Measurements from ENCODE around the gene ELL2.

Gene ELL2

DNA sequence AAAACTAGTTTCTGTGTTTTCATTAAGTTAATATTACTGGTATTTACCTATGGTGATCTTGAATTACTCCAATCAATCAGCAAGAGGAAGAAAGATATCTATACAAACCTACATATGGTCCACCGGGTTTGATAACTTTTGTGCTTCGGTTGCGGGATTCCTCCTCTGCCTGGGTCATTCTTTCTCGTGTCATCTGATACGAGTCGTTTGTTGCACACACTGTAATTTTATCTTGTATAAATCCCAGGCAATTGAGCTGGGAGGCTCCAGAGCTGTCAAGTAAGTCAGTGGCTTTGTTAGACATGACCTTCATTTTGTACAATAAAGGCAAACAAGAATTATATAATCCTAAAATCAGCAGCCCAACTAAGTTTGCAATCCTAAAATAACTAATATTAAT is 48.0 kb downstream of the ELL2 start:
- Histone ChIP-seq H3K9ac (ENCODE audit: low read length) (no peak overlapping the region), H3F3A (ENCODE audit: insufficient read depth, low read length) (no peaks in the 10 kb centered on the region), H3K4me3 (ENCODE audit: low read length) (no peak overlapping the region), H2AFZ (ENCODE audit: low read length) (no peak overlapping the region), H3K27ac (ENCODE audit: low read length) (no peak overlapping the region), H4K20me1 (ENCODE audit: insufficient read depth, low read length) (no peaks in the 10 kb centered on the region), H3K9me2 (replicated peaks; ENCODE audit: insufficient read depth, low read length) (no peaks in the 10 kb centered on the region), H3K27me3 (replicated peaks; ENCODE audit: insufficient read depth, low read length) (no peaks in the 10 kb centered on the region), H3K4me2 (ENCODE audit: low read depth, low read length) (no peak overlapping the region), H3K4me1 (ENCODE audit: low read length) (peaks cover 21% of the 10 kb centered on the region), H3K79me2 (ENCODE audit: low read length) (peaks cover 28% of the 10 kb centered on the region), H3K36me3 (replicated peaks; ENCODE audit: insufficient read depth, low read length) (no peaks in the 10 kb centered on the region), H3K9me3 (replicated peaks; ENCODE audit: insufficient read depth, low read length) (no peaks in the 10 kb centered on the region)
- no peak for DNase-seq
- no peak for TF ChIP-seq EZH2 (optimal IDR thresholded peaks at IDR 0.05; ENCODE audit: low read depth, low read length)
- TF ChIP-seq, protein P1, sequence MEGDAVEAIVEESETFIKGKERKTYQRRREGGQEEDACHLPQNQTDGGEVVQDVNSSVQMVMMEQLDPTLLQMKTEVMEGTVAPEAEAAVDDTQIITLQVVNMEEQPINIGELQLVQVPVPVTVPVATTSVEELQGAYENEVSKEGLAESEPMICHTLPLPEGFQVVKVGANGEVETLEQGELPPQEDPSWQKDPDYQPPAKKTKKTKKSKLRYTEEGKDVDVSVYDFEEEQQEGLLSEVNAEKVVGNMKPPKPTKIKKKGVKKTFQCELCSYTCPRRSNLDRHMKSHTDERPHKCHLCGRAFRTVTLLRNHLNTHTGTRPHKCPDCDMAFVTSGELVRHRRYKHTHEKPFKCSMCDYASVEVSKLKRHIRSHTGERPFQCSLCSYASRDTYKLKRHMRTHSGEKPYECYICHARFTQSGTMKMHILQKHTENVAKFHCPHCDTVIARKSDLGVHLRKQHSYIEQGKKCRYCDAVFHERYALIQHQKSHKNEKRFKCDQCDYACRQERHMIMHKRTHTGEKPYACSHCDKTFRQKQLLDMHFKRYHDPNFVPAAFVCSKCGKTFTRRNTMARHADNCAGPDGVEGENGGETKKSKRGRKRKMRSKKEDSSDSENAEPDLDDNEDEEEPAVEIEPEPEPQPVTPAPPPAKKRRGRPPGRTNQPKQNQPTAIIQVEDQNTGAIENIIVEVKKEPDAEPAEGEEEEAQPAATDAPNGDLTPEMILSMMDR (IDR thresholded peaks at IDR 0.05; ENCODE audit: low read length), result no peak
- TF ChIP-seq EZH2phosphoT487 (IDR thresholded peaks at IDR 0.05; ENCODE audit: low read length), result no peak

DNA sequence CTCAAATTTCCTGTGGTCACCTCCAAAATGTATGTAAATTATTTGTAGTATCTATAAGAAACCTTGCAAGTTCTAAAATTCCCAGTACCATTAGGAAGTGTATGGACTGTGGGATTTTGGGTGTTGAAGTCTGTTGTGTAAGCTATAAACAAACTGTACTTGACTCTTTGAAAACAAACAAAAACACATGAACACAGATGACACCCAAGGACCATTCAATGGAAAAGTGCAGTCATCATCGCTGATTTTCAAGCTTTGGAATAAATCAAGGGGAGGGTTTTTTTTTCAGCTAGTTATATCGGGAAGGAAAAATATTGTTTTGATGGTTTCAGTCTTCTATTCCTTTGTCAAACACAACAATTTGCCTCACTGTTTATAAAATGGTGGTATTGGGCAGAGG is 49.6 kb downstream of the ELL2 start:
- DNase-seq, result no peak
- Histone ChIP-seq H3K9ac (ENCODE audit: low read length) (no peak overlapping the region), H3K4me2 (ENCODE audit: low read depth, low read length) (no peak overlapping the region), H3K27ac (ENCODE audit: low read length) (no peak overlapping the region), H3K4me3 (ENCODE audit: low read length) (no peak overlapping the region), H3K27me3 (replicated peaks; ENCODE audit: insufficient read depth, low read length) (no peaks in the 10 kb centered on the region), H2AFZ (ENCODE audit: low read length) (no peak overlapping the region), H3K4me1 (ENCODE audit: low read length) (peaks cover 15% of the 10 kb centered on the region), H4K20me1 (ENCODE audit: insufficient read depth, low read length) (no peaks in the 10 kb centered on the region), H3K9me2 (replicated peaks; ENCODE audit: insufficient read depth, low read length) (no peaks in the 10 kb centered on the region), H3K36me3 (replicated peaks; ENCODE audit: insufficient read depth, low read length) (no peaks in the 10 kb centered on the region), H3K79me2 (ENCODE audit: low read length) (peaks cover 34% of the 10 kb centered on the region), H3F3A (ENCODE audit: insufficient read depth, low read length) (no peaks in the 10 kb centered on the region), H3K9me3 (replicated peaks; ENCODE audit: insufficient read depth, low read length) (no peaks in the 10 kb centered on the region)
- TF ChIP-seq EZH2 (optimal IDR thresholded peaks at IDR 0.05; ENCODE audit: low read depth, low read length) (no peak), EZH2phosphoT487 (IDR thresholded peaks at IDR 0.05; ENCODE audit: low read length) (no peak)
- TF ChIP-seq, protein P1 (IDR thresholded peaks at IDR 0.05; ENCODE audit: low read length), result no peak

DNA sequence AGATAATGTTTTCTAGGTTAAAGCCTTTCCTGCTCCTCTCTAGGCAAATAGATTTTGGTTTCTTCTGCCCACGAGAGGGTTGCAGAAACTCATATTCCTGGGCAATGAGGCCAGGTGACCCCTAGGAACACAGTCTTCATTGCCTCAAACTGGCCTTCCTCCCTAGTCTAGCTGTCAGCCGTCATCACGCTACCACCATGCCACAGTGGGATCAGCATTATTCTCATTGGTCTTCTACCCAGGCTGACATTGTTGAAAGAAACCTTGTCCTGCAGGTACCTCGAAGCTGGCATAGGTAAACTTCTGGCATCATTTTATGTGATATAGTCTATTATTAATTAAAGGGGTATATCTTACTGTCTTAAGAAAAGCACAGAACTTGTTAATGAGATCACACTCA is 51.1 kb downstream of the ELL2 start:
- Histone ChIP-seq H3K27me3 (replicated peaks; ENCODE audit: insufficient read depth, low read length) (no peaks in the 10 kb centered on the region), H3K9me2 (replicated peaks; ENCODE audit: insufficient read depth, low read length) (no peaks in the 10 kb centered on the region), H3K9ac (ENCODE audit: low read length) (no peak overlapping the region), H3F3A (ENCODE audit: insufficient read depth, low read length) (no peaks in the 10 kb centered on the region), H2AFZ (ENCODE audit: low read length) (no peak overlapping the region), H3K4me2 (ENCODE audit: low read depth, low read length) (no peak overlapping the region), H4K20me1 (ENCODE audit: insufficient read depth, low read length) (no peaks in the 10 kb centered on the region), H3K4me3 (ENCODE audit: low read length) (no peak overlapping the region), H3K79me2 (ENCODE audit: low read length) (peaks cover 30% of the 10 kb centered on the region), H3K27ac (ENCODE audit: low read length) (no peak overlapping the region), H3K36me3 (replicated peaks; ENCODE audit: insufficient read depth, low read length) (no peaks in the 10 kb centered on the region), H3K9me3 (replicated peaks; ENCODE audit: insufficient read depth, low read length) (no peaks in the 10 kb centered on the region), H3K4me1 (ENCODE audit: low read length) (peaks cover 5% of the 10 kb centered on the region; the same call in 1 of the 2 replicates)
- TF ChIP-seq, protein P1 (IDR thresholded peaks at IDR 0.05; ENCODE audit: low read length), result no peak
- TF ChIP-seq EZH2phosphoT487 (IDR thresholded peaks at IDR 0.05; ENCODE audit: low read length) (no peak), EZH2 (optimal IDR thresholded peaks at IDR 0.05; ENCODE audit: low read depth, low read length) (no peak)
- DNase-seq, result no peak
